HG03066 (cell line): Measurements from ENCODE around the gene ABR.
"Not testable (repeated sequence)": the region's sequence is repeated elsewhere in the genome, so short reads cannot be mapped to it uniquely, and the experiment has no call there.

Source experiments
- ATAC-seq: cut with Tn5 transposase; IDR thresholded peaks from one replicate; pipeline ENCODE4 v1.9.1; 2021; ENCODE audit warnings: low read depth; ENCODE audit not compliant: unreplicated experiment

Gene ABR

GRCh38 chr17:1050996-1051925, 128.5 kb downstream of the ABR start:
- ATAC-seq = no peak

GRCh38 chr17:1050246-1050995, 129.4 kb downstream of the ABR start:
- no peak for ATAC-seq

GRCh38 chr17:1049446-1050225, 130.1 kb downstream of the ABR start:
- ATAC-seq = no peak

- ATAC-seq = not testable (repeated sequence)
These were observed 131.2 kb downstream of the ABR start for GRCh38 chr17:1048516-1049115.

GRCh38 chr17:1047879-1048470, 131.8 kb downstream of the ABR start:
- no peak for ATAC-seq

- ATAC-seq = no peak
These were observed 132.5 kb downstream of the ABR start for GRCh38 chr17:1047177-1047878.

- ATAC-seq = no peak
These were observed 134.3 kb downstream of the ABR start for GRCh38 chr17:1045456-1045855.

- not testable (repeated sequence) for ATAC-seq
These were observed 135.3 kb downstream of the ABR start for GRCh38 chr17:1044387-1045009.

GRCh38 chr17:1043601-1044251, 136.1 kb downstream of the ABR start:
- no peak for ATAC-seq

GRCh38 chr17:1042486-1042885, 137.3 kb downstream of the ABR start:
- ATAC-seq = no peak

GRCh38 chr17:1041746-1042145, 138.0 kb downstream of the ABR start:
- ATAC-seq = no peak

- no peak for ATAC-seq
These were observed 139.6 kb downstream of the ABR start for GRCh38 chr17:1040216-1040600.

GRCh38 chr17:1039511-1040215, 140.1 kb downstream of the ABR start:
- ATAC-seq = no peak

- no peak for ATAC-seq
These were observed 140.7 kb downstream of the ABR start for GRCh38 chr17:1039123-1039507.

GRCh38 chr17:1038459-1039122, 141.2 kb downstream of the ABR start:
- ATAC-seq = no peak

- no peak for ATAC-seq
These were observed 142.4 kb downstream of the ABR start for GRCh38 chr17:1037238-1037879.

- ATAC-seq = no peak
These were observed 142.9 kb downstream of the ABR start for GRCh38 chr17:1036845-1037237.
